ENCODE results near the gene PLEK2.

GRCh38 chr14:67459336-67459735 lies 47.4 kb upstream of the PLEK2 start:
- TF ChIP-seq CTCF (IDR thresholded peaks at IDR 0.05) (no peak), ZFX (IDR thresholded peaks at IDR 0.05; ENCODE audit: borderline replicate concordance) (no peak)

Measured in 22Rv1 (cell line).